ENCODE data around the gene HUS1B.

The HUS1B gene

GRCh38 chr6:620950-621349 is 36.0 kb downstream of the HUS1B start:
- no peak for DNase-seq

- DNase-seq = no peak
These were observed 36.7 kb downstream of the HUS1B start for GRCh38 chr6:620166-620565.

GRCh38 chr6:617456-618100 is 39.3 kb downstream of the HUS1B start:
- DNase-seq = no peak

- no peak for DNase-seq
These were observed 42.9 kb downstream of the HUS1B start for GRCh38 chr6:613981-614380.

- DNase-seq = no peak
These were observed 45.0 kb downstream of the HUS1B start for GRCh38 chr6:611928-612327.

- DNase-seq = no peak
These were observed 46.0 kb downstream of the HUS1B start for GRCh38 chr6:610882-611281.

- DNase-seq = no peak
These were observed 47.0 kb downstream of the HUS1B start for GRCh38 chr6:609905-610304.

GRCh38 chr6:606829-607379 is 50.0 kb downstream of the HUS1B start:
- no peak for DNase-seq
